Stimulated activated CD4-positive, alpha-beta T cell treated with anti-CD3 and anti-CD28 coated beads, Interleukin-2, amount 100 ng/mL, for 48 hours (primary cell): Measurements from ENCODE around the gene USP36.
A peak's percentile ranks its signal among the peaks of the same experiment; 100 is the strongest.
"Not testable (repeated sequence)": the region's sequence is repeated elsewhere in the genome, so short reads cannot be mapped to it uniquely, and the experiment has no call there.

Experiments used
- DNase-seq, 2 donors: peaks; one replicate each; pipeline ENCODE4 v3.0.0-alpha.2; 2020

The USP36 gene

GRCh38 chr17:78789149-78789662 is 51.4 kb downstream of the USP36 start:
- no peak for DNase-seq

GRCh38 chr17:78788451-78788850 is 52.2 kb downstream of the USP36 start:
- no peak for DNase-seq

- no peak for DNase-seq
These were observed 53.2 kb downstream of the USP36 start for GRCh38 chr17:78787444-78787843.

- DNase-seq = no peak
These were observed 55.0 kb downstream of the USP36 start for GRCh38 chr17:78785663-78786057.

GRCh38 chr17:78785011-78785662 is 55.5 kb downstream of the USP36 start:
- no peak for DNase-seq

GRCh38 chr17:78784352-78784751 is 56.3 kb downstream of the USP36 start:
- no peak for DNase-seq

GRCh38 chr17:78783711-78784324 is 56.8 kb downstream of the USP36 start:
- no peak for DNase-seq

- no peak for DNase-seq
These were observed 58.7 kb downstream of the USP36 start, which contains the start of gene CYTH1 for GRCh38 chr17:78781893-78782304. Gene CYTH1 (minus strand): TSS chr17:78782273. CDS start chr17:78782223, 50 bp downstream.

GRCh38 chr17:78781104-78781892 is 59.3 kb downstream of the USP36 start:
- no peak for DNase-seq

- DNase-seq = no peak
These were observed 60.3 kb downstream of the USP36 start for GRCh38 chr17:78780335-78780734.

GRCh38 chr17:78779850-78780249 is 60.8 kb downstream of the USP36 start:
- no peak for DNase-seq

GRCh38 chr17:78779286-78779651 is 61.3 kb downstream of the USP36 start:
- not testable (repeated sequence) for DNase-seq

- no peak for DNase-seq
These were observed 62.7 kb downstream of the USP36 start for GRCh38 chr17:78777881-78778280.

- peak; percentile 57 to 61 for DNase-seq
These were observed 65.5 kb downstream of the USP36 start for GRCh38 chr17:78774956-78775571.

- DNase-seq = no peak
These were observed 66.2 kb downstream of the USP36 start for GRCh38 chr17:78774453-78774852.

GRCh38 chr17:78771758-78772382 is 68.7 kb downstream of the USP36 start:
- no peak for DNase-seq

- DNase-seq = no peak
These were observed 71.3 kb downstream of the USP36 start for GRCh38 chr17:78769196-78769773.

- no peak for DNase-seq
These were observed 72.8 kb downstream of the USP36 start for GRCh38 chr17:78767806-78768205.

GRCh38 chr17:78766743-78767294 is 73.8 kb downstream of the USP36 start:
- DNase-seq = no peak

GRCh38 chr17:78766225-78766624 is 74.4 kb downstream of the USP36 start:
- no peak for DNase-seq

- no peak for DNase-seq
These were observed 74.8 kb downstream of the USP36 start for GRCh38 chr17:78765821-78766220.

GRCh38 chr17:78764871-78765270 is 75.7 kb downstream of the USP36 start:
- no peak for DNase-seq
